Thyroid gland (tissue), 4 donors: ENCODE measurements around the gene ARPC2. TPM values are rescaled to one million over a fixed set of nuclear protein-coding genes. Genes with fewer than 3 reads are reported as not detected.

Source experiments
- DNase-seq, 2 donors: peaks; one replicate each; pipeline ENCODE4 v3.0.0-alpha.2; 2019
- H3K27ac ChIP-seq, 3 donors: fragments of 200-600 bp; sonication (generic); 1 replicate in 2 of 3; 2 replicates in 1 of 3; pipeline ENCODE4 v1.5.1; 2016 to 2019; ENCODE audit warnings: mild to moderate bottlenecking in 1 of 3, moderate library complexity in 1 of 3
- H3K27me3 ChIP-seq: fragments of 200-600 bp; sonication (generic); one replicate; pipeline ENCODE4 v1.5.1; 2019
- H3K36me3 ChIP-seq, 2 donors: fragments of 200-600 bp; sonication (generic); one replicate each; pipeline ENCODE4 v1.5.1; 2016 to 2019
- H3K4me1 ChIP-seq, 2 donors: fragments of 200-600 bp; sonication (generic); one replicate each; pipeline ENCODE4 v1.5.1; 2017 to 2019
- H3K4me3 ChIP-seq, 3 donors: fragments of 200-600 bp; sonication (generic); replicated peaks in 1 of 3; 1 replicate in 2 of 3; 2 replicates in 1 of 3; pipeline ENCODE4 v1.5.1; 2016; ENCODE audit warnings: mild to moderate bottlenecking in 1 of 3
- H3K9me3 ChIP-seq: fragments of 200-600 bp; sonication (generic); one replicate; pipeline ENCODE4 v1.5.1; 2017
- CTCF ChIP-seq, 6 experiments: fragments of 200-600 bp in 3 of 6; fragments of 450-650 bp in 3 of 6; sonication (generic) in 3 of 6; IDR thresholded peaks; one replicate each; pipeline ENCODE4 v1.5.1; 2016 to 2019; ENCODE audit warnings: antibody characterized with exemption in 6 of 6, mild to moderate bottlenecking in 2 of 6, inconsistent platforms in 1 of 6, moderate library complexity in 1 of 6
- POLR2A ChIP-seq, 2 donors: fragments of 450-650 bp; IDR thresholded peaks; one replicate each; pipeline ENCODE4 v1.6.1; 2017; ENCODE audit warnings: antibody characterized with exemption in 2 of 2, mild to moderate bottlenecking in 2 of 2, moderate library complexity in 1 of 2
- WGBS, 2 donors: methylation state at CpG; one replicate each; pipeline ENCODE4 v1.1.5; 2017; 5-methylcytosine and 5-hydroxymethylcytosine counted together
- intact Hi-C: fragments of 100-400 bp; cut with DNase I; formaldehyde crosslinking; loops from one replicate; pipeline ENCODE4 v1.15.1; 2023
- total RNA-seq, 4 donors: library from RNA; depleted of rRNA; stranded (reverse); fragments of >200 nt; gene quantifications; one replicate each; pipeline ENCODE4 v1.2.3, GENCODE V29; 2016

Gene ARPC2
- total RNA-seq, 4 donors from 2014 or later, result 157 to 219 (median 170) TPM

- intact Hi-C loops, result no loop called here
Observed at GRCh38 chr2:218172845-218173244, 44.1 kb upstream of the ARPC2 start.

GRCh38 chr2:218179782-218180181, 37.2 kb upstream of the ARPC2 start:
- H3K27ac ChIP-seq, result no peak overlapping the region
- 88 to 95% methylated on average over 4 of the region's 4 CpGs for WGBS, 2 donors

More at GRCh38 chr2:218172845-218173244, 44.1 kb upstream of the ARPC2 start:
- TF ChIP-seq CTCF (IDR thresholded peaks at IDR 0.05) (no peak), POLR2A (IDR thresholded peaks at IDR 0.05) (no peak)
- H3K9me3 ChIP-seq, result no peaks in the 10 kb centered on the region
- 85 to 96% methylated on average over 2 of the region's 2 CpGs for WGBS, 2 donors
- no peaks in the 10 kb centered on the region for H3K27me3 ChIP-seq
- no peaks in the 10 kb centered on the region for H3K4me1 ChIP-seq
- H3K36me3 ChIP-seq, result no peaks in the 10 kb centered on the region
- H3K4me3 ChIP-seq, result no peak overlapping the region
- DNase-seq, result no peak
- no peak overlapping the region for H3K27ac ChIP-seq

GRCh38 chr2:218180467-218181114, 36.4 kb upstream of the ARPC2 start:
- Histone ChIP-seq H3K4me3 (no peak overlapping the region), H3K27ac (no peak overlapping the region), H3K9me3 (no peaks in the 10 kb centered on the region), H3K36me3 (no peaks in the 10 kb centered on the region), H3K4me1 (no peaks in the 10 kb centered on the region), H3K27me3 (no peaks in the 10 kb centered on the region)
- TF ChIP-seq POLR2A (IDR thresholded peaks at IDR 0.05), result no peak
- TF ChIP-seq CTCF (IDR thresholded peaks at IDR 0.05), result no peak
- no peak for DNase-seq
- intact Hi-C loops, result loop anchor here (10.0 kb wide), 2 partner anchors 74 to 284 kb away; no protein-coding TSS in a partner anchor
- 69 to 75% methylated on average over 9 of the region's 9 CpGs for WGBS, 2 donors

More at GRCh38 chr2:218179782-218180181, 37.2 kb upstream of the ARPC2 start:
- no peak for DNase-seq
- H3K36me3 ChIP-seq, result no peaks in the 10 kb centered on the region
- H3K4me3 ChIP-seq, result no peak overlapping the region
- TF ChIP-seq POLR2A (IDR thresholded peaks at IDR 0.05) (no peak), CTCF (IDR thresholded peaks at IDR 0.05) (no peak)
- no peaks in the 10 kb centered on the region for H3K27me3 ChIP-seq
- H3K9me3 ChIP-seq, result no peaks in the 10 kb centered on the region
- H3K4me1 ChIP-seq, result no peaks in the 10 kb centered on the region
- intact Hi-C loops, result loop anchor here (10.0 kb wide), 2 partner anchors 75 to 285 kb away; no protein-coding TSS in a partner anchor

- intact Hi-C loops, result loop anchor here (10.0 kb wide), 2 partner anchors 70 to 280 kb away; no protein-coding TSS in a partner anchor
- Histone ChIP-seq H3K4me3 (no peak overlapping the region), H3K4me1 (peaks cover 0 to 4% of the 10 kb centered on the region in 2 donors), H3K9me3 (no peaks in the 10 kb centered on the region), H3K36me3 (no peaks in the 10 kb centered on the region), H3K27ac (no peak overlapping the region), H3K27me3 (no peaks in the 10 kb centered on the region)
- 88 to 93% methylated on average over 1 of the region's 1 CpG for WGBS, 2 donors
- DNase-seq, result no peak
- TF ChIP-seq POLR2A (IDR thresholded peaks at IDR 0.05), result no peak
- no peak for TF ChIP-seq CTCF (IDR thresholded peaks at IDR 0.05)
Observed at GRCh38 chr2:218184331-218184730, 32.7 kb upstream of the ARPC2 start.

GRCh38 chr2:218186355-218186766, 30.6 kb upstream of the ARPC2 start:
- no peaks in the 10 kb centered on the region for H3K27me3 ChIP-seq
- peak; percentile 64 to 65 for DNase-seq
- no peak overlapping the region for H3K27ac ChIP-seq
- no peaks in the 10 kb centered on the region for H3K36me3 ChIP-seq
- no peaks in the 10 kb centered on the region for H3K9me3 ChIP-seq
- H3K4me1 ChIP-seq, result peaks cover 0 to 4% of the 10 kb centered on the region in 2 donors
- intact Hi-C loops, result loop anchor here (10.0 kb wide), 2 partner anchors 68 to 278 kb away; no protein-coding TSS in a partner anchor
- TF ChIP-seq CTCF (IDR thresholded peaks at IDR 0.05) (peak; percentile 49 to 84 (median 72)), POLR2A (IDR thresholded peaks at IDR 0.05) (no peak)
- WGBS, 2 donors, result 36 to 39% methylated on average over 8 of the region's 8 CpGs
- no peak overlapping the region for H3K4me3 ChIP-seq
